Spleen (tissue), 11 donors: Measurements from ENCODE around the gene SNX5. TPM values are rescaled to one million over a fixed set of nuclear protein-coding genes. Genes with fewer than 3 reads are reported as not detected.

ENCODE experiments used
- DNase-seq: peaks from one replicate; pipeline ENCODE4 v3.0.0-alpha.2; 2020
- H3K27ac ChIP-seq, 8 donors: fragments of 200-600 bp; sonication (generic) in 7 of 8; 1 replicate in 4 of 8; 2 replicates in 4 of 8; pipeline versions ENCODE4 v1.5.0 to v1.8.0; 2016 to 2021; ENCODE audit warnings: inconsistent platforms in 4 of 8, mild to moderate bottlenecking in 4 of 8, moderate library complexity in 1 of 8
- H3K27me3 ChIP-seq, 7 donors: fragments of 200-600 bp; sonication (generic) in 6 of 7; replicated peaks in 1 of 7; 1 replicate in 4 of 7; 2 replicates in 3 of 7; pipeline versions ENCODE4 v1.5.0 to v1.8.0; 2016 to 2021; ENCODE audit warnings: inconsistent platforms in 3 of 7, mild to moderate bottlenecking in 1 of 7
- H3K36me3 ChIP-seq, 6 donors: fragments of 200-600 bp; sonication (generic) in 5 of 6; 1 replicate in 4 of 6; 2 replicates in 2 of 6; pipeline versions ENCODE4 v1.5.0 to v1.8.0; 2016 to 2021; ENCODE audit warnings: inconsistent platforms in 2 of 6
- H3K4me1 ChIP-seq, 6 donors: fragments of 200-600 bp; sonication (generic) in 5 of 6; 1 replicate in 3 of 6; 2 replicates in 3 of 6; pipeline versions ENCODE4 v1.5.0 to v1.8.0; 2016 to 2021; ENCODE audit warnings: inconsistent platforms in 3 of 6
- H3K4me3 ChIP-seq, 8 donors: fragments of 200-600 bp; sonication (generic) in 7 of 8; 1 replicate in 4 of 8; 2 replicates in 4 of 8; pipeline versions ENCODE4 v1.5.0 to v1.8.0; 2016 to 2021; ENCODE audit warnings: inconsistent platforms in 4 of 8, mild to moderate bottlenecking in 4 of 8, moderate library complexity in 2 of 8
- H3K9me3 ChIP-seq, 8 donors: fragments of 200-600 bp; sonication (generic) in 7 of 8; 1 replicate in 4 of 8; 2 replicates in 4 of 8; pipeline versions ENCODE4 v1.5.0 to v1.8.0; 2016 to 2021; ENCODE audit warnings: inconsistent platforms in 4 of 8
- CTCF ChIP-seq, 11 experiments: fragments of 200-600 bp in 7 of 11; fragments of 450-650 bp in 4 of 11; sonication (generic) in 4 of 11; IDR thresholded peaks in 8 of 11; conservative IDR thresholded peaks in 3 of 11; 1 replicate in 7 of 11; 2 replicates in 4 of 11; pipeline versions ENCODE4 v1.4.0 to v1.8.0; 2016 to 2021; ENCODE audit warnings: antibody characterized with exemption in 11 of 11, inconsistent platforms in 4 of 11, mild to moderate bottlenecking in 1 of 11
- POLR2A ChIP-seq, 3 donors: fragments of 450-650 bp; IDR thresholded peaks; one replicate each; pipeline ENCODE4 v1.5.1; 2017; ENCODE audit warnings: antibody characterized with exemption in 3 of 3, mild to moderate bottlenecking in 1 of 3
- POLR2AphosphoS5 ChIP-seq, 3 donors: sonication (generic); formaldehyde crosslinking; IDR thresholded peaks; one replicate each; pipeline ENCODE4 v1.5.1; 2017; ENCODE audit warnings: antibody characterized with exemption in 3 of 3
- WGBS, 5 donors: extraction: QIAGEN DNeasy Blood & Tissue Kit in 3 of 5; methylation state at CpG; one replicate each; pipeline versions ENCODE4 v1.1.5 to v1.1.7; 2013 to 2018; 5-methylcytosine and 5-hydroxymethylcytosine counted together
- intact Hi-C: fragments of 100-400 bp; cut with DNase I; formaldehyde crosslinking; loops from one replicate; pipeline ENCODE4 v1.15.0; 2023; ENCODE audit warnings: low total_unique reads
- polyA plus RNA-seq, 3 donors: library from polyadenylated mRNA; stranded (reverse); fragments of 200-250 nt; gene quantifications; one replicate each; pipeline ENCODE4 v1.2.1, GENCODE V29; 2013
- total RNA-seq, 7 donors: library from RNA; depleted of rRNA in 3 of 7; stranded (reverse); fragments of >200 nt in 3 of 7; fragmentation: NEBNext Ultra II Directional in 4 of 7; extraction: Animal tissue kit (Norgen Biotek cat#: 25700) in 4 of 7; gene quantifications; one replicate each; pipeline versions ENCODE4 v1.1.0 to v1.2.1, GENCODE V29; 2016 to 2021
- donor health status: healthy with polysubstance abuse.
- donor health status: DM: no; HTN: no; CAD: no; lungs with moderate emphysema.
- donor health status: DM: no; HTN: no; CAD: no.
- donor health status: Bipolar disorder and iron deficiency.
- donor health status: healthy.
- donor health status: DM: no; HTN: no; CAD: no.
- donor health status: DM: yes; HTN: yes; CAD: no.

SNX5 gene
- total and polyA plus RNA-seq, 10 donors, result 126 to 261 (median 175) TPM

DNA sequence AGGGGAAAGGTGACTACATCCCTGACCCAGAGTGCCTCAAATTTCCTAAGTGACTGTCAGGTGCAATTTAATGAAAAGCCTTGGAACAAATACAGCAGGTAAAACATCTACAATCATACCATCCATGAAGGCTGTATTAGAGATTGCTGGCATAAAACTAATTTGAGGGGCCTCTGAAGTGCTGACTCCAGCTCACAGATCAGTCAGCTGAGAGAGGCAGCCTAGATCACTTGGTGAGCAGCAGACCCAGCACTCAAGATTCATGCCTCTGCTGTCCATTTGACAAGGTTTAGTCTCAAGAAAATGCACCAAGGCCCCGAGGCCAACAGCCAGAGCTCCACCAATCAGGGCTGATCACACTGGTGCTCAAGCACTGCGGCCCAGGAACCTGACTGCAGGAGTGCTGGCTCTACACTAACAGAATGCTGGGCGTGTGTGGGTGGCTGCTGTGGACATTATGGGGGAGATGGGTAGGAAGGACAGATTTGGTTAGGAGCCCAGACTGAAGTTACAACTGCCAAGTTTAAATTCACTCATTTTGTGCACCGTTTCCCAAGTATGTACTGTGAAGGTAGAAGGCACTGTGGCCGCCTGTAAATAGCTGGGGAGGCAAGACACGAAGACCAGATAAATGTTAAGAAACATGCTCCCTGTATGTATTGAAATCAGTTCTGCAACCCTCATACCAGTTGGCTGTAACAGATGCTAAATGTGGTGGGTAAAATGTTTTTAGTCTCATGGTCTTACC, 28.2 kb downstream of the SNX5 start:
- no peaks in the 10 kb centered on the region for H3K9me3 ChIP-seq
- H3K27ac ChIP-seq, result peak overlapping the region in 1 of 8 donors; percentile 68
- H3K27me3 ChIP-seq, result no peaks in the 10 kb centered on the region
- no peak overlapping the region for H3K4me3 ChIP-seq
- no peak for DNase-seq
- peaks cover 7 to 54% (median 25%) of the 10 kb centered on the region in 6 donors for H3K4me1 ChIP-seq
- intact Hi-C loops, result loop anchor here (10.0 kb wide), 1 partner anchor 54 kb away; no protein-coding TSS in a partner anchor
- H3K36me3 ChIP-seq, result peaks cover 0 to 54% (median 42%) of the 10 kb centered on the region in 6 donors
- TF ChIP-seq POLR2AphosphoS5 (IDR thresholded peaks at IDR 0.05) (peak in 2 of 3 donors; percentile 12 to 33), CTCF (IDR thresholded peaks at IDR 0.05 in 8 of 11, conservative IDR thresholded peaks at IDR 0.05 in 3 of 11) (no peak), POLR2A (IDR thresholded peaks at IDR 0.05) (no peak)
- 64 to 71% (median 69%) methylated on average over 6 of the region's 6 CpGs for WGBS, 5 donors

DNA sequence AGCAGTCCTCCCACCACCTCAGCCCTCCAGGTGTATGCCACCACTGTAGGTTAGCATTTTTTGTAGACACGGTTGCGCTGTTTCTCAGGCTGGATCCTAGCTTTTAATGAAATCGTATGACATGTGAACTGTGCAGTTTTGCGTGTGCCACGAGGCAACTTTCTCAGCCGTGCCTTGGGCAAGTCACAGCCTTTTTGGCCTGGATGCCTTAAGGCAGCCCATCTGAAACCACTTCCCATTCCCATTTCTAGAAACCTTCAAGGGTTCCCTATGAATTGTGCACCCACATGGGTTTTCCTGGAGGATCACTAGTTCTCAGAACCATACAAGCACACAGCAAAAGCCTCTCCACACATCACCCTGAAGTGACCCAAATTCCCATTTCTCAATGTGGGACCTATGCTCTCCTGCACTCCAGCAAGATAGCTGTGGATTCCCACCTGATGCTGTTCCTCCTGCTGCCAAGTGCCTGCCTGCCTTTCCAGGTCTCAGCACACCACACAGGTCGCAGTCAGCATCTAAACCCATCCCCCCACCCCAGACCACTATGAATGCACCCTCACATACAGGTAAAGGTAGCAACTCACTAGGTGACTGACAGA, 28.9 kb downstream of the SNX5 start:
- intact Hi-C loops, result loop anchor here (10.0 kb wide), 1 partner anchor 55 kb away; no protein-coding TSS in a partner anchor
- Histone ChIP-seq H3K9me3 (no peaks in the 10 kb centered on the region), H3K27me3 (no peaks in the 10 kb centered on the region), H3K4me3 (no peak overlapping the region), H3K27ac (peak overlapping the region in 4 of 8 donors; percentile 35 to 68 (median 48)), H3K36me3 (peaks cover 0 to 47% (median 36%) of the 10 kb centered on the region in 6 donors), H3K4me1 (peaks cover 7 to 54% (median 25%) of the 10 kb centered on the region in 6 donors)
- WGBS, 5 donors, result 48 to 64% (median 60%) methylated on average over 7 of the region's 7 CpGs
- TF ChIP-seq POLR2AphosphoS5 (IDR thresholded peaks at IDR 0.05) (peak in 1 of 3 donors; percentile 11), CTCF (IDR thresholded peaks at IDR 0.05 in 8 of 11, conservative IDR thresholded peaks at IDR 0.05 in 3 of 11) (no peak)
- no peak for DNase-seq

DNA sequence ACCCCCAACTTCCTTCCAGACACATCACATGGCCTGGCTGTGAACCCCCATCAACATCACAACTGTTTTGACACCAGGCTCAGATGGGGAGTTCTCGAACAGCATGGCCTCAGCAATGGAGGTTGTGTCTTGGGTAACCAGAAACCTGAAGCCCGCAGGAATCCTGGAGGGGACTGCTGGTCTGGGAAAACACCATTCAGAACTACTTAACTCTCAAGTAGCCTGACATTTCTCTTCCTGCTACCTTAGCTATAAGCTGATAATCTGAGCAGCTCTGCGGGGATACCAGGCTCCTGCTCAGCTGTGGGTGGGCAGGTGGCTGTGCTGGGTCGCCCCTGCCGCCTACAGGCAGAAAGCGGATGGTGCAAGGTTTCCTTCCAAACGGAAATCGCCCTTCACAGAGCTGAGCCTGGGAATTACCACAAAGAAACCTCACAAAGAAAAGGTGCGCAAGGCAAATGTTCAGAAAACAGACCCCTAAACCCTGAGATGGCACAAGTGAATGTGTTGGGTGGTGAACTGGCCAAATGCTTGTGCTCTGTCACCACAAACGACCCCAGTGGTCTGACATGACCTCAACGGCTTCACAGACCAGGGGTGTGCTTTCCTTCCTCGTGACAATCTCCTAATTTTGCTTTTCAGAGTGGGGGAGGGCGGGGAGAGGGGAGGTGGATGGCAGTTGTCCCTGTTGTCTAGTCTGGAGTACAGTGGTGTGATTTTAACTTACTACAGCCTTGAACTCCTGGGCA, 29.5 kb downstream of the SNX5 start:
- DNase-seq, result peak; percentile 89

More for the DNA sequence above, 29.5 kb downstream of the SNX5 start:
- Histone ChIP-seq H3K4me3 (no peak overlapping the region), H3K9me3 (no peaks in the 10 kb centered on the region), H3K27ac (peak overlapping the region in 4 of 8 donors; percentile 35 to 68 (median 48)), H3K36me3 (peaks cover 0 to 41% (median 30%) of the 10 kb centered on the region in 6 donors), H3K4me1 (peaks cover 7 to 51% (median 25%) of the 10 kb centered on the region in 6 donors), H3K27me3 (no peaks in the 10 kb centered on the region)
- TF ChIP-seq CTCF (IDR thresholded peaks at IDR 0.05 in 8 of 11, conservative IDR thresholded peaks at IDR 0.05 in 3 of 11), result peak; percentile 79 to 91 (median 87)
- peak; percentile 64 to 69 (median 68) for TF ChIP-seq POLR2AphosphoS5 (IDR thresholded peaks at IDR 0.05)
- no peak for TF ChIP-seq POLR2A (IDR thresholded peaks at IDR 0.05)
- intact Hi-C loops, result no loop called here
- 4 to 15% (median 10%) methylated on average over 11 to 13 of the region's 13 CpGs for WGBS, 5 donors
